PC-9 (cell line): ENCODE results near the gene AP2S1.

Source experiments
- EZH2 ChIP-seq: fragments of 200-600 bp; sonication (generic); IDR thresholded peaks from 2 replicates; pipeline ENCODE4 v1.8.0; 2017; ENCODE audit warnings: antibody characterized with exemption, low read depth
- TF ChIP-seq, protein P1 (sequence below): fragments of 200-600 bp; sonication (generic); conservative IDR thresholded peaks from 2 replicates; pipeline ENCODE4 v1.6.1; 2017; ENCODE audit warnings: mixed run types, antibody characterized with exemption, mild to moderate bottlenecking, moderate library complexity

DNA sequence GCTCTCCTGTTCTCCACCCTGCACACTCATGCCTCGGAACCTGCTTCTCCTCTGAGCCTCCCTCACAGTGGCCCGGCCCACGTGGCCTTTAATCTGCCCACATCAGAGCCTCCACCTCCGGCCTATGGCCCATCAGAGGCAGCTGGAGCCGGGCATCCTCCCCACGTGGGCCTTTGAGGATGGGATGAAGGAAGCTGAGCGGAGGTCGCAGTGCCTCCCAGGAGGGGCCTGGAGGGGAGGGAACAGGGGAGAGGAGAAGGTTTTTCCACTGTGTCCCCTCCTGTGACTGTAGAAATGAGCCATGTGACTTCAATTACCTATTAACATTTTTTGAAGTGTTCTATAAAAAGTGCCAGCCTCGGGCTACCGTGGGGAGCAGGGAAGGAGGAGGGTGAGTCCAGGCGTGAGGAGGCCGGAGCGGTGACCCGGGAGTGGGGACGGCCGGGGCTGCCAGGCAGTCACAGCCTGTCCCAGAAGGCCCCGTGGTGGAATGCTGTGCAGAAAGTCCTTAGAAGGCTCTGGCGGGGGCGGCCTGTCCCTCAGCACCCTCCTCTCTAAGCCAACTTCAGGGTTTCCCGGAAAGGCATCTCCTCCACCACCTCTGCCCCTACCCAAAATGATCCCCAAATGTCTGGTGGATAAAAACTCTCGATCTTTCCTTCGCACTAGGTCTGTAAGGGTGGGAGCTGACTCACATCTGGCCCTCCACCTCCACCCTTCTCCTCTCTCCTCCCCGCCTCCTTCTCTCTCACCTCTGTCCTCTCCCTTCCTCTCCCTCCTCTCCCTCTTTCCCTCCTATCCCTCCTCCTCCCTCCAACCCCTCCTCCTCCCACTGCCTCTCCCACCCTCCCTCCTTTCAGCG is 37.4 kb downstream of the AP2S1 start:
- TF ChIP-seq, protein P1, sequence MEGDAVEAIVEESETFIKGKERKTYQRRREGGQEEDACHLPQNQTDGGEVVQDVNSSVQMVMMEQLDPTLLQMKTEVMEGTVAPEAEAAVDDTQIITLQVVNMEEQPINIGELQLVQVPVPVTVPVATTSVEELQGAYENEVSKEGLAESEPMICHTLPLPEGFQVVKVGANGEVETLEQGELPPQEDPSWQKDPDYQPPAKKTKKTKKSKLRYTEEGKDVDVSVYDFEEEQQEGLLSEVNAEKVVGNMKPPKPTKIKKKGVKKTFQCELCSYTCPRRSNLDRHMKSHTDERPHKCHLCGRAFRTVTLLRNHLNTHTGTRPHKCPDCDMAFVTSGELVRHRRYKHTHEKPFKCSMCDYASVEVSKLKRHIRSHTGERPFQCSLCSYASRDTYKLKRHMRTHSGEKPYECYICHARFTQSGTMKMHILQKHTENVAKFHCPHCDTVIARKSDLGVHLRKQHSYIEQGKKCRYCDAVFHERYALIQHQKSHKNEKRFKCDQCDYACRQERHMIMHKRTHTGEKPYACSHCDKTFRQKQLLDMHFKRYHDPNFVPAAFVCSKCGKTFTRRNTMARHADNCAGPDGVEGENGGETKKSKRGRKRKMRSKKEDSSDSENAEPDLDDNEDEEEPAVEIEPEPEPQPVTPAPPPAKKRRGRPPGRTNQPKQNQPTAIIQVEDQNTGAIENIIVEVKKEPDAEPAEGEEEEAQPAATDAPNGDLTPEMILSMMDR = no peak
- TF ChIP-seq EZH2 = no peak
